ENCODE results near the gene TMEM203. TPM values are rescaled to one million over a fixed set of nuclear protein-coding genes. Genes with fewer than 3 reads are reported as not detected.

Gene TMEM203
- total and polyA plus RNA-seq, 2 experiments from 2014 or later, result 32.7 to 53.4 TPM

- H4K20me1 ChIP-seq (replicated peaks; ENCODE audit: insufficient read depth), result no peaks in the 10 kb centered on the region
- H3K4me2 ChIP-seq, result peak overlapping the region; percentile 82; the same call in 1 of the 2 replicates
- no peak for ATAC-seq
- no peaks in the 10 kb centered on the region for H3K9me2 ChIP-seq (ENCODE audit: insufficient read depth)
- H3K27ac ChIP-seq (ENCODE audit: low read depth), result no peak overlapping the region
- Mint-ChIP-seq H3K27me3 (ENCODE audit: insufficient read depth, low read depth, poor library complexity) (peaks cover 74% of the 10 kb centered on the region), H3K9me3 (no peaks in the 10 kb centered on the region), H3K4me1 (peaks cover 5% of the 10 kb centered on the region; the same call in 2 of the 3 replicates), H3K36me3 (ENCODE audit: low read depth) (no peaks in the 10 kb centered on the region), H3K27ac (no peak overlapping the region), H3K4me3 (no peak overlapping the region)
- peak overlapping the region; percentile 55; the same call in 1 of the 2 replicates for H3K4me3 ChIP-seq
- H3K4me1 ChIP-seq (ENCODE audit: insufficient read depth), result no peaks in the 10 kb centered on the region; the same call in 1 of the 2 replicates
- H3K79me2 ChIP-seq (replicated peaks; ENCODE audit: insufficient read depth), result no peaks in the 10 kb centered on the region
- DNase-seq (ENCODE audit: low spot score), result peak; percentile 19
- H3F3A ChIP-seq (replicated peaks; ENCODE audit: low read depth), result no peaks in the 10 kb centered on the region
- H3K36me3 ChIP-seq (ENCODE audit: insufficient read depth), result no peaks in the 10 kb centered on the region
- H3K27me3 ChIP-seq (ENCODE audit: insufficient read depth), result peaks cover 82% of the 10 kb centered on the region
- no peak overlapping the region for H2AFZ ChIP-seq
- TF ChIP-seq POLR2AphosphoS5 (IDR thresholded peaks at IDR 0.05; ENCODE audit: low read depth) (no peak), EZH2phosphoT487 (IDR thresholded peaks at IDR 0.05; ENCODE audit: unreplicated experiment) (no peak), REST (IDR thresholded peaks at IDR 0.05; ENCODE audit: unreplicated experiment) (no peak), ZNF114 (CRISPR knock-in tag; IDR thresholded peaks at IDR 0.05) (no peak), ZNF331 (CRISPR knock-in tag; IDR thresholded peaks at IDR 0.05; ENCODE audit: low read depth) (no peak), EZH2 (IDR thresholded peaks at IDR 0.05; ENCODE audit: low read depth, unreplicated experiment) (no peak), CREB1 (CRISPR knock-in tag; IDR thresholded peaks at IDR 0.05; ENCODE audit: low read depth) (no peak), NANOG (IDR thresholded peaks at IDR 0.05; ENCODE audit: borderline replicate concordance) (no peak), STAT1 (IDR thresholded peaks at IDR 0.05; ENCODE audit: unreplicated experiment) (no peak), ZNF462 (CRISPR knock-in tag; IDR thresholded peaks at IDR 0.05) (no peak), JUNB (IDR thresholded peaks at IDR 0.05; ENCODE audit: unreplicated experiment) (no peak)
- TF ChIP-seq, protein P1, sequence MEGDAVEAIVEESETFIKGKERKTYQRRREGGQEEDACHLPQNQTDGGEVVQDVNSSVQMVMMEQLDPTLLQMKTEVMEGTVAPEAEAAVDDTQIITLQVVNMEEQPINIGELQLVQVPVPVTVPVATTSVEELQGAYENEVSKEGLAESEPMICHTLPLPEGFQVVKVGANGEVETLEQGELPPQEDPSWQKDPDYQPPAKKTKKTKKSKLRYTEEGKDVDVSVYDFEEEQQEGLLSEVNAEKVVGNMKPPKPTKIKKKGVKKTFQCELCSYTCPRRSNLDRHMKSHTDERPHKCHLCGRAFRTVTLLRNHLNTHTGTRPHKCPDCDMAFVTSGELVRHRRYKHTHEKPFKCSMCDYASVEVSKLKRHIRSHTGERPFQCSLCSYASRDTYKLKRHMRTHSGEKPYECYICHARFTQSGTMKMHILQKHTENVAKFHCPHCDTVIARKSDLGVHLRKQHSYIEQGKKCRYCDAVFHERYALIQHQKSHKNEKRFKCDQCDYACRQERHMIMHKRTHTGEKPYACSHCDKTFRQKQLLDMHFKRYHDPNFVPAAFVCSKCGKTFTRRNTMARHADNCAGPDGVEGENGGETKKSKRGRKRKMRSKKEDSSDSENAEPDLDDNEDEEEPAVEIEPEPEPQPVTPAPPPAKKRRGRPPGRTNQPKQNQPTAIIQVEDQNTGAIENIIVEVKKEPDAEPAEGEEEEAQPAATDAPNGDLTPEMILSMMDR (conservative IDR thresholded peaks at IDR 0.05; ENCODE audit: low read depth in 2 of 2), result no peak
- TF ChIP-seq, protein P2, sequence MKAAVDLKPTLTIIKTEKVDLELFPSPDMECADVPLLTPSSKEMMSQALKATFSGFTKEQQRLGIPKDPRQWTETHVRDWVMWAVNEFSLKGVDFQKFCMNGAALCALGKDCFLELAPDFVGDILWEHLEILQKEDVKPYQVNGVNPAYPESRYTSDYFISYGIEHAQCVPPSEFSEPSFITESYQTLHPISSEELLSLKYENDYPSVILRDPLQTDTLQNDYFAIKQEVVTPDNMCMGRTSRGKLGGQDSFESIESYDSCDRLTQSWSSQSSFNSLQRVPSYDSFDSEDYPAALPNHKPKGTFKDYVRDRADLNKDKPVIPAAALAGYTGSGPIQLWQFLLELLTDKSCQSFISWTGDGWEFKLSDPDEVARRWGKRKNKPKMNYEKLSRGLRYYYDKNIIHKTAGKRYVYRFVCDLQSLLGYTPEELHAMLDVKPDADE (IDR thresholded peaks at IDR 0.05), result no peak
Measured at GRCh38 chr9:137167277-137167746, 38.1 kb downstream of the TMEM203 start.
